Upper lobe of left lung (tissue), 6 donors: ENCODE data around the gene SYMPK. TPM values are rescaled to one million over a fixed set of nuclear protein-coding genes. Genes with fewer than 3 reads are reported as not detected.

Source experiments
- ATAC-seq, 2 donors: fragments of 200-7000 bp; cut with Tn5 transposase; one replicate each; pipeline ENCODE4 v1.9.1; 2022; ENCODE audit warnings: mild to moderate bottlenecking in 2 of 2, moderate library complexity in 2 of 2; ENCODE audit not compliant: low FRiP score in 2 of 2
- DNase-seq, 2 donors: peaks; one replicate each; pipeline ENCODE4 v3.0.0-alpha.2; 2019 to 2020
- H3K27ac ChIP-seq, 4 donors: fragments of 200-600 bp; sonication (generic); one replicate each; pipeline ENCODE4 v1.5.1; 2016 to 2019
- H3K27me3 ChIP-seq, 4 donors: fragments of 200-600 bp; sonication (generic); one replicate each; pipeline ENCODE4 v1.5.1; 2017 to 2019
- H3K36me3 ChIP-seq, 4 donors: fragments of 200-600 bp; sonication (generic); one replicate each; pipeline ENCODE4 v1.5.1; 2016 to 2019
- H3K4me1 ChIP-seq, 4 donors: fragments of 200-600 bp; sonication (generic); one replicate each; pipeline ENCODE4 v1.5.1; 2018 to 2019
- H3K4me3 ChIP-seq, 4 donors: fragments of 200-600 bp; sonication (generic); one replicate each; pipeline ENCODE4 v1.5.1; 2017 to 2019; ENCODE audit warnings: mild to moderate bottlenecking in 2 of 4, moderate library complexity in 1 of 4
- H3K9me3 ChIP-seq, 4 donors: fragments of 200-600 bp; sonication (generic); one replicate each; pipeline ENCODE4 v1.5.1; 2018 to 2019
- CTCF ChIP-seq, 6 experiments: fragments of 450-650 bp in 4 of 6; fragments of 200-600 bp in 2 of 6; sonication (generic) in 2 of 6; IDR thresholded peaks; one replicate each; pipeline ENCODE4 v1.5.1; 2016 to 2019; ENCODE audit warnings: antibody characterized with exemption in 6 of 6
- EP300 ChIP-seq, 4 donors: sonication (generic); formaldehyde crosslinking; IDR thresholded peaks; one replicate each; pipeline ENCODE4 v1.5.1; 2017; ENCODE audit warnings: antibody characterized with exemption in 4 of 4, control low read depth in 2 of 4
- POLR2A ChIP-seq, 4 donors: fragments of 450-650 bp; IDR thresholded peaks; one replicate each; pipeline ENCODE4 v1.5.1; 2016 to 2017; ENCODE audit warnings: antibody characterized with exemption in 4 of 4, mild to moderate bottlenecking in 2 of 4
- POLR2AphosphoS5 ChIP-seq, 2 donors: sonication (generic); formaldehyde crosslinking; IDR thresholded peaks; one replicate each; pipeline ENCODE4 v1.5.1; 2017; ENCODE audit warnings: antibody characterized with exemption in 2 of 2
- WGBS, 2 donors: methylation state at CpG; one replicate each; pipeline ENCODE4 v1.1.5; 2017 to 2018; 5-methylcytosine and 5-hydroxymethylcytosine counted together
- total RNA-seq, 6 donors: library from RNA; depleted of rRNA in 4 of 6; stranded (reverse); fragments of >200 nt in 4 of 6; gene quantifications; one replicate each; pipeline versions ENCODE4 v1.1.0 to v1.2.1, GENCODE V29; 2016 to 2021
- donor health status: DM: no; HTN: no; CAD: no; lungs with moderate emphysema.
- donor health status: DM: no; HTN: yes; CAD: no; lungs with severe emphysema.

Gene SYMPK
- total RNA-seq, 6 donors from 2014 or later = 35.0 to 345 (median 76.0) TPM

- DNase-seq = peak in 1 of 2 donors; percentile 74
These were observed 96.6 kb downstream of the SYMPK start for GRCh38 chr19:45766296-45766868.

GRCh38 chr19:45765702-45766295 is 97.1 kb downstream of the SYMPK start:
- no peak for ATAC-seq
- H3K27ac ChIP-seq = peak overlapping the region in 3 of 4 donors; percentile 95 to 97 (median 95)

More at GRCh38 chr19:45766296-45766868, 96.6 kb downstream of the SYMPK start:
- Histone ChIP-seq H3K27me3 (peaks cover 0 to 3% (median 1%) of the 10 kb centered on the region in 4 donors), H3K27ac (peak overlapping the region; percentile 83 to 97 (median 95)), H3K9me3 (no peaks in the 10 kb centered on the region), H3K4me1 (peaks cover 30 to 70% (median 36%) of the 10 kb centered on the region in 4 donors), H3K4me3 (peak overlapping the region in 3 of 4 donors; percentile 78 to 87 (median 86)), H3K36me3 (peaks cover 0 to 3% (median 0%) of the 10 kb centered on the region in 4 donors)
- ATAC-seq = no peak
- TF ChIP-seq CTCF (IDR thresholded peaks at IDR 0.05) = no peak
- TF ChIP-seq POLR2AphosphoS5 (IDR thresholded peaks at IDR 0.05) = no peak
- no peak for TF ChIP-seq POLR2A (IDR thresholded peaks at IDR 0.05)
- TF ChIP-seq EP300 (IDR thresholded peaks at IDR 0.05) = no peak
- WGBS, 2 donors = 78 to 100% methylated on average over 1 to 12 of the region's 17 CpGs

More at GRCh38 chr19:45765702-45766295, 97.1 kb downstream of the SYMPK start:
- peak in 1 of 2 donors; percentile 78 for DNase-seq
- H3K4me1 ChIP-seq = peaks cover 26 to 65% (median 30%) of the 10 kb centered on the region in 4 donors
- peaks cover 0 to 3% (median 1%) of the 10 kb centered on the region in 4 donors for H3K27me3 ChIP-seq
- 82 to 84% methylated on average over 18 to 22 of the region's 23 CpGs for WGBS, 2 donors
- no peak overlapping the region for H3K4me3 ChIP-seq
- H3K9me3 ChIP-seq = no peaks in the 10 kb centered on the region
- TF ChIP-seq EP300 (IDR thresholded peaks at IDR 0.05) = no peak
- no peak for TF ChIP-seq CTCF (IDR thresholded peaks at IDR 0.05)
- TF ChIP-seq POLR2AphosphoS5 (IDR thresholded peaks at IDR 0.05) = no peak
- TF ChIP-seq POLR2A (IDR thresholded peaks at IDR 0.05) = no peak
- no peaks in the 10 kb centered on the region for H3K36me3 ChIP-seq

Other genes with a start within 250 kb of the SYMPK start
- gene EML2, start 223.8 kb downstream of the SYMPK start, total RNA-seq = 10 to 100 TPM; 34.1 to 70.2 (median 48.2) TPM
- 10 to 100 TPM in 1 of 6 donors, 1 to 10 TPM in 5; 2.9 to 17.8 (median 6.0) TPM for gene GIPR, start 194.9 kb downstream of the SYMPK start, total RNA-seq
- 100 to 1,000 TPM in 5 of 6 donors, 10 to 100 TPM in 1; 58.7 to 261 (median 161) TPM for gene SNRPD2, start 171.2 kb downstream of the SYMPK start, total RNA-seq
- 10 to 100 TPM in 3 of 6 donors, 1 to 10 TPM in 3; 7.1 to 18.3 (median 10.1) TPM for gene QPCTL, start 170.5 kb downstream of the SYMPK start, total RNA-seq
- 10 to 100 TPM; 12.0 to 21.1 (median 20.6) TPM for gene FBXO46, start 132.3 kb downstream of the SYMPK start, total RNA-seq
- gene MEIOSIN, start 129.7 kb downstream of the SYMPK start, total RNA-seq = not detected
- 10 to 100 TPM in 4 of 6 donors, 1 to 10 TPM in 2; 6.2 to 36.7 (median 17.8) TPM for gene SIX5, start 93.9 kb downstream of the SYMPK start, total RNA-seq
- gene DMPK, start 80.7 kb downstream of the SYMPK start, total RNA-seq = 100 to 1,000 TPM in 1 of 6 donors, 10 to 100 TPM in 5; 24.2 to 192 (median 43.8) TPM
- 100 to 1,000 TPM in 1 of 6 donors, 10 to 100 TPM in 5; 29.4 to 109 (median 57.4) TPM for gene DMWD, start 70.3 kb downstream of the SYMPK start, total RNA-seq
- gene RSPH6A, start 47.8 kb downstream of the SYMPK start, total RNA-seq = 1 to 10 TPM in 1 of 6 donors, under 1 TPM in 3, not detected in 2; 0.15 to 5.2 (median 0.32) TPM
- gene FOXA3, start 1.2 kb upstream of the SYMPK start, total RNA-seq = 1 to 10 TPM in 1 of 6 donors, under 1 TPM in 2, not detected in 3; 0.46 to 1.2 (median 0.46) TPM
- gene IRF2BP1, start 23.0 kb upstream of the SYMPK start, total RNA-seq = 10 to 100 TPM; 23.2 to 36.5 (median 30.5) TPM
- 10 to 100 TPM in 2 of 6 donors, 1 to 10 TPM in 4; 2.3 to 13.6 (median 9.2) TPM for gene MYPOP, start 39.5 kb upstream of the SYMPK start, total RNA-seq
- not detected for gene NANOS2, start 51.6 kb upstream of the SYMPK start, total RNA-seq
- 10 to 100 TPM in 4 of 6 donors, 1 to 10 TPM in 2; 4.7 to 19.0 (median 13.9) TPM for gene NOVA2, start 110.7 kb upstream of the SYMPK start, total RNA-seq
- 10 to 100 TPM in 5 of 6 donors, 1 to 10 TPM in 1; 5.9 to 28.3 (median 20.3) TPM for gene CCDC61, start 132.3 kb upstream of the SYMPK start, total RNA-seq
- 1 to 10 TPM in 4 of 6 donors, not detected in 2; 2.1 to 4.3 (median 3.3) TPM for gene PGLYRP1, start 159.9 kb upstream of the SYMPK start, total RNA-seq
- gene IGFL4, start 177.9 kb upstream of the SYMPK start, total RNA-seq = not detected